A673 (cell line): Measurements from ENCODE around the gene NCKAP5.

ENCODE experiments used
- EZH2 ChIP-seq: fragments of 200-600 bp; sonication (generic); IDR thresholded peaks from 2 replicates; pipeline ENCODE4 v1.6.1; 2017; ENCODE audit warnings: borderline replicate concordance, low read depth, mild to moderate bottlenecking, mixed read lengths, antibody characterized with exemption, low read length; ENCODE audit not compliant: poor library complexity, severe bottlenecking
- TF ChIP-seq, protein P1 (sequence below): fragments of 300-800, 200-600 bp; sonication (generic); conservative IDR thresholded peaks from 2 replicates; pipeline ENCODE4 v1.5.1; 2017; ENCODE audit warnings: low read depth, mild to moderate bottlenecking, antibody characterized with exemption, low read length, moderate library complexity, mixed read lengths

DNA sequence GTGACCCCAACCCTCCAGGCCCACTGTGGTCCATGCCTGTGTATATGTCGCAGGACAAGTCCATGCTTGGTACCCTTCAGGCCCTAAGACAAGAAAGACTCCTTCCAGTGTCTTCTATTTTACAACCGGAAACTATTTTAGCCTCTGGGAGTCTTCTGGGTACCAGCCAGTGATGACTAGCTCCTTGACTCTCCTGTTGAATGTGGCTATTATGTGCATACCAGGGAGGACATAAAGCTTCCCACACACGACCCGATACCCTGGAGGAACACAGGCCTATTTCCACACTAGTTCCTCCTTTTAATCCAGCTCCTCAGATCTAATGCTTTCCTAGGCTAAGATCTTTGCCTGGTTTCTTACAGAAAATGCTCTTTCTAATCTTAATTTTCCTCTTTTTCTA lies 178.1 kb downstream of the NCKAP5 start:
- no peak for TF ChIP-seq EZH2
- TF ChIP-seq, protein P1, sequence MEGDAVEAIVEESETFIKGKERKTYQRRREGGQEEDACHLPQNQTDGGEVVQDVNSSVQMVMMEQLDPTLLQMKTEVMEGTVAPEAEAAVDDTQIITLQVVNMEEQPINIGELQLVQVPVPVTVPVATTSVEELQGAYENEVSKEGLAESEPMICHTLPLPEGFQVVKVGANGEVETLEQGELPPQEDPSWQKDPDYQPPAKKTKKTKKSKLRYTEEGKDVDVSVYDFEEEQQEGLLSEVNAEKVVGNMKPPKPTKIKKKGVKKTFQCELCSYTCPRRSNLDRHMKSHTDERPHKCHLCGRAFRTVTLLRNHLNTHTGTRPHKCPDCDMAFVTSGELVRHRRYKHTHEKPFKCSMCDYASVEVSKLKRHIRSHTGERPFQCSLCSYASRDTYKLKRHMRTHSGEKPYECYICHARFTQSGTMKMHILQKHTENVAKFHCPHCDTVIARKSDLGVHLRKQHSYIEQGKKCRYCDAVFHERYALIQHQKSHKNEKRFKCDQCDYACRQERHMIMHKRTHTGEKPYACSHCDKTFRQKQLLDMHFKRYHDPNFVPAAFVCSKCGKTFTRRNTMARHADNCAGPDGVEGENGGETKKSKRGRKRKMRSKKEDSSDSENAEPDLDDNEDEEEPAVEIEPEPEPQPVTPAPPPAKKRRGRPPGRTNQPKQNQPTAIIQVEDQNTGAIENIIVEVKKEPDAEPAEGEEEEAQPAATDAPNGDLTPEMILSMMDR, result no peak
